Omental fat pad (tissue), 3 donors: Measurements from ENCODE around the gene TARP.

Source experiments
- ATAC-seq: fragments of 150-250 bp; one replicate; pipeline ENCODE4 v1.9.1; 2016; ENCODE audit warnings: mild to moderate bottlenecking, moderate library complexity; ENCODE audit not compliant: low FRiP score
- DNase-seq: peaks from one replicate; pipeline ENCODE4 v3.0.0-alpha.2; 2019; ENCODE audit warnings: low spot score
- CTCF ChIP-seq, 3 donors: fragments of 450-650 bp; IDR thresholded peaks; one replicate each; pipeline ENCODE4 v1.5.1; 2016 to 2017; ENCODE audit warnings: antibody characterized with exemption in 3 of 3, mild to moderate bottlenecking in 3 of 3, moderate library complexity in 2 of 3

The TARP gene

DNA sequence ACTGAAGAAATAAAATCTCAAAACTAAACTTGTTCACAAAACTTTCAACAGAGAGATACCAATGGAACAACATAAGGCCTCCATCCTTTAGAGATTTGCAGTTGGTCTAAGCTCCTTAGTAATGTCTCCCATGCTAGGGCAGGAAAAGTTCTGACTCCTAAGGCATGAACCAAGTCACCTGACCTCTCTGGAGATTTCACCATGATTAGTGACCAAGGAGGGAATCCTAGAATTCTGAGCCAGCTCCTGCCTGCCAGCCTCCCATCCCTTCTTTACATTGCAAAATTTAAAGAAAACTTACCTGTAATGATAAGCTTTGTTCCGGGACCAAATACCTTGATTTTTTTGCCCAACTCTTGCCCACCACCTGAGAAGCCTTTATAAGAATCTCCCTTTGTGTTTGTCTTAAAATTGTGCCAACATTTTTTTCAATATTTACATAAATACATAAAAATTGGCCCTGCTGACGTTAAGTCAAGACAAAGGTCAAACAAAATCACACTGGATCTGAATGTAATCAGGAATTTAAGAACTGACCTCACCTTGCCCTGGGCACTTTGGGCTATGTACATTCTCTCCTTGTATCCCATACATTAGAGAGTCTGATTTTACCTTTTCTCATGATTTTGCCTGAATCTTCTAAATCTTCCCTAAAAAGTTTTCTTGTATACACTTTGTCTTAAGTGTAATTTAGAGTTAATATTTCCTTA is at the start of gene TARP:
TARP (minus strand) TSS at position 351 of the 710 bp plus-strand sequence.
- ATAC-seq, result no peak
- no peak for DNase-seq
- TF ChIP-seq CTCF (IDR thresholded peaks at IDR 0.05), result no peak

DNA sequence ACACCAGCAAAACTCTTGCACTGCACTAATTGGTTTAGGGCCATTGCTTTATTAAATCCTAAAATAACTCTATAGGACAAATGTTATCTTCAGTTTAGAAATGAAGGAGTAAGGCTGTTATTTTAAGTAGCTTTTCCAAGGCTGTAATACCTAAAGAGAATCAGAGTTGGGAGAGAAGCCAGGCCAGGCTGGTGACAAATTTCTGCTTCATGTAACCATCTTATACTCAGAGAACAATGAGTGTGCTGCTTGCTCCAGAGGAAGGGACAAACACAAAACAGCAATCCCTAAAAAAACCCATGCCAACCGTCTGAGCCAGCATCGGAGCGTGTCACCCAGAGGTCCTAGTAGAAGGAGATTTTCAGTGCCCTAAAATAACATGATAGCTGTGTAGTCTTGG is 49.7 kb upstream of the TARP start:
- TF ChIP-seq CTCF (IDR thresholded peaks at IDR 0.05), result no peak
- no peak for DNase-seq

GRCh38 chr7:38322461-38322860 is 49.0 kb upstream of the TARP start:
- no peak for ATAC-seq
- DNase-seq, result no peak
- TF ChIP-seq CTCF (IDR thresholded peaks at IDR 0.05), result no peak

More for the DNA sequence above, 49.7 kb upstream of the TARP start:
- ATAC-seq, result no peak

- DNase-seq (no peak), ATAC-seq (no peak)
- no peak for TF ChIP-seq CTCF (IDR thresholded peaks at IDR 0.05)
These were observed 48.5 kb upstream of the TARP start for GRCh38 chr7:38321967-38322366.

DNA sequence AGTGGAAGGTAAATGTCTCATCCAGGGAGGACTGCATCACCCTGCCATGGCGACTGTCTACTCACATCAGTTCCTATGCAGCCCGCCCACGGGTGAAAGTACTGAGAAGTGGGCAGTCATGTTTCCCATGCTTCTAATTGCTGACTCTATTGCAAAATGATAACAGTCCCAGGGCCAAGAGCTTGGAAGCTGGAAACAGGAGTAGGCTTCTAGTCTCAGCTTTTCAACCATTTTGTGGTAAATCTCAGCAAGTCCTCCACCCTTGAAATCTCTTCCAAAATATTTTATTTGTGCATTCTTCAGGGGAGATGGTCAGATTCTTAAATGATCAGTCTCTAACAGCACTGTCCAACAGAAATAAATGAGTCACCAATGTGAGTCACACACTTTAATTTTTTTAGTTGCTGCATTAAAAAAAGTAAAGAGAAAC is 48.1 kb upstream of the TARP start:
- DNase-seq (no peak), ATAC-seq (peak; percentile 74)
- TF ChIP-seq CTCF (IDR thresholded peaks at IDR 0.05), result no peak

GRCh38 chr7:38321050-38321449 is 47.6 kb upstream of the TARP start:
- DNase-seq (no peak), ATAC-seq (no peak)
- no peak for TF ChIP-seq CTCF (IDR thresholded peaks at IDR 0.05)

DNA sequence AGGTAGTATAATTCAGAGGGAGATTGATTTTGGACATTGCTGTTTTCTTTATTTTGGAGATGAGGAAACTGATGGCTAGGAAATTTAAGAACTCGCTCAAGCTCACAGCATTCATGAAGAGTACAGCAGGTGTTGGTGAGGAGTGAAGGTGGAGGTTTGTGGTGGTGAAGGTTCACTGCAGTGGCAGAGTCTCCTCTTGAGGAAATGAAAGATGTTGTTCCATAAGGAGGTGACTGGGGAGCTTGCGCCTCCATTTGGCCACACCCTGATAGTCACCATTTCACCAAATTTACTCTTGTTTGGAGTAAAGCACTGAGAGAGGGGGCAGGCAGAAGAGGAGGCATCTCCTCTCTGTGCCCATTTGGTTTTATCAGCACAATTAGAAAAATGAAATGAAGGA is 46.4 kb upstream of the TARP start:
- ATAC-seq (no peak), DNase-seq (no peak)
- no peak for TF ChIP-seq CTCF (IDR thresholded peaks at IDR 0.05)
